HG03066 (cell line): ENCODE measurements around the gene IPMK.

Source experiments
- ATAC-seq: cut with Tn5 transposase; IDR thresholded peaks from one replicate; pipeline ENCODE4 v1.9.1; 2021; ENCODE audit warnings: low read depth; ENCODE audit not compliant: unreplicated experiment

IPMK gene

DNA sequence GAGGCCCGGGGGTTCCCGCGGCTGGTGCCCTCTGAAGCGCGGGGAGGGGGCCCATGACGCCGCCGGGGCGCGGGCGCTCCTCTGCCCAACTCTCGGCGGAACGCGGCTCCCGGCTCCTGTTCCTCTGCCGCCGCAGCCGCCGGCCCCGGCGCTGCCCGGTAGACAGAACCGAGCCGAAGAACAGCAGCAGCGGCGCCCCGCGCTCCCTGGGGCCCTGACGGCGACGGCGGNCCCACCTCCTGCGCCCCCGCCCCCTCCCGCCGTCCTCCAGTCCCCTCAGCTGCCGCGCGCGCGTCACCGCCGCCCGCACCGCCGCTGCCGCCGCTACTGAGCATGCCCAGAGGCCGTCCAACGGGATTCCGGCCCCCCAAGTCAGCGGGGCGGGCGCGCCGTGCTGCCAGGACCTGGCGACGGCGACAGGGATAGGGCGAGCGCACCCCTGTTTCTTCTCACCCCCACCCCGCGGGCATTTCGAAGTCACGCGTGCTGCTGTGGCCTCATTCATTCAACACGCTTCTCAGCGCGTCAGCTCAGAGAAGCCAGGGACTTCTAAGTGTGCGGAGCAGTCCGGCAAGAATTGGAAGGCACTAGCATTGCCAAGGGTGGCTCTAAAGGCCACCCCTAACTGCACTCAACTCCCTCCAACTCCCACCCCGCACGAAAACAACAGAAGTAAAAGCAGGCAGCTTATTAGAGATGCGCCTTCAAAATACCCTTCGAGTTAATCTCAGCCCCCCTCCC, at the start of gene IPMK:
IPMK (minus strand) TSS at position 182 of the 741 bp plus-strand sequence. CDS start 283 bp downstream, outside the sequence.
- ATAC-seq, result peak; percentile 47

DNA sequence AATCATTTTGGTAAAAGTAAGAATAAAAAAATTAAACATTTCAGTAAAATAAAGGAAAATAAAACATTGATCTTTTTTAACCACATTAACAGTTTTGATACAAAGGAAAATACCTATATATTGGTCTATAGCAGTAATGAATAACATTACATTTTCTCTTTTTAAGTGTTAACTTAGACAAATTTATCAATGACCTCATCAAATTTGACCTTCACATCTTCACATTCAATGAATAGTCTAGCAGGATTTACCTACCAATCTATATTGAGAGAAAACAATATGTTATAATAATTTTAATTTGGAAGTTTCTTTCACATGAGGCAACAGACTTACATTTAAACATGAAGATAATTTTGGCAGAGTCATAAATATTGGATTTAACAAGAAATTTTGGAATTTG, 49.2 kb upstream of the IPMK start:
- ATAC-seq, result no peak

DNA sequence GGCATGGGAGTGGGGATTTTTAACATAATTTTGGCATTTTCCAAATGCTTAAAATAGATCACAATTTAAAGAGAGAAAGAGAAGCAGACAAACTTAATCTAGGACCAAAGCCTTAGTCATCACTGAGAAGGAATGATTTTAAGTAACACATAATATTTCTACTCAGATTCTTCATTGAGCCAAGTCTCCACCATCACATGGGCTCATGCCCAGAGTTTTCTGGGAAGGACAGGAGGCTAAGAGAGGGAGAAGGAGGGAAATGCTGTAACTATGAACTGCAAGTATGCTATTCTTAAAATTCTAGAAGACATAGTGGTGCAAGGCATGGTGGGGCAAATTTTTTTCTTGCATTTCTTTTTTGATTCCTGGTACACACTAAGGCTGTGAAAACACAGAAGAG, 43.3 kb upstream of the IPMK start:
- no peak for ATAC-seq

DNA sequence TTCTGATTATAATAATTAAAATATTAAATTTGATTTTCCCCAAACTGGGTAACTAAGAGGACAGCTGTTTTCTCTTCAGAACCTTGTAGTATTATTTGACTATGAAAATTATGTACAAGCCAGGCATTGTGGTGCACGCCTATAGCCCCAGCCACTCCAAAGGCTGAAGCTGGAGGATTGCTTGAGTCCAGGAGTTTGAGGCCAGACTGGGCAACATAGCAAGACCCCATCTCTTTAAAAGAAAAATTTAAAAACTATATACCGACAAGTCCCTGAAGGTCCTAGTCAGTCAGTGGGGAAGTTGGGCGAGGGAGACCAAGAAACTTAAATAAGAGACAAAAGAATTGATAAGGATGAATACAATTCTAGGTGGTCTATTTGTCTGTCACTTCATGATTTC, 40.0 kb upstream of the IPMK start:
- no peak for ATAC-seq

- ATAC-seq, result no peak
Observed at GRCh38 chr10:58305821-58306220, 38.1 kb upstream of the IPMK start.

- ATAC-seq, result no peak
Observed at GRCh38 chr10:58304099-58304633, 36.5 kb upstream of the IPMK start.

- no peak for ATAC-seq
Observed at GRCh38 chr10:58302254-58302653, 34.6 kb upstream of the IPMK start.

GRCh38 chr10:58300676-58301075, 33.0 kb upstream of the IPMK start:
- no peak for ATAC-seq

DNA sequence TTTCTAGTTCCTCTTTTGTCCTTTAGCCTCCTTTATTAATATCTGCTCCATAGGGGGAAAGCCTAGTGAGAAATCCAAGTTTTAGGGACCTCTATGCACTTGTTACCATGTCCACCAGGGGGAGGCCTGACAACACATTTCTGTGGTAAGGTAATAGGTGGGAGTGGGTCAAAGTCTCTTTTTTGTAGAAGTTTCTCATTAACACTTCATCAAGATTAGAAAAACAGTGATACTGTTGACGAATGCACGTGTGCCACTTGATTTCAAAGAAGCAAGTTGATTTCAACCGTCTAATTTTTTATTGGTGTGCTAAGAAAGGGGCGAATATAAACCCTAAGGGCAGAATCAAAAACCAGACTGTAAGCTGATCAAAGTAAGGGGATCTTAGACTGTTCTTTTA, 31.9 kb upstream of the IPMK start:
- ATAC-seq, result peak; percentile 87

- no peak for ATAC-seq
Observed at GRCh38 chr10:58293989-58294388, 26.3 kb upstream of the IPMK start.

- ATAC-seq, result peak; percentile 85
Observed at GRCh38 chr10:58291538-58292174, 24.0 kb upstream of the IPMK start.

GRCh38 chr10:58282615-58283014, 14.9 kb upstream of the IPMK start:
- peak; percentile 98 for ATAC-seq

GRCh38 chr10:58281092-58281752, 13.5 kb upstream of the IPMK start:
- ATAC-seq, result no peak

- no peak for ATAC-seq
Observed at GRCh38 chr10:58280477-58280876, 12.8 kb upstream of the IPMK start.

- ATAC-seq, result no peak
Observed at GRCh38 chr10:58278962-58279307, 11.2 kb upstream of the IPMK start.

GRCh38 chr10:58278274-58278961, 10.7 kb upstream of the IPMK start:
- no peak for ATAC-seq

GRCh38 chr10:58275908-58276307, 8.2 kb upstream of the IPMK start:
- ATAC-seq, result no peak

GRCh38 chr10:58275261-58275660, 7.6 kb upstream of the IPMK start:
- no peak for ATAC-seq

- no peak for ATAC-seq
Observed at GRCh38 chr10:58269782-58270290, 2.1 kb upstream of the IPMK start.

DNA sequence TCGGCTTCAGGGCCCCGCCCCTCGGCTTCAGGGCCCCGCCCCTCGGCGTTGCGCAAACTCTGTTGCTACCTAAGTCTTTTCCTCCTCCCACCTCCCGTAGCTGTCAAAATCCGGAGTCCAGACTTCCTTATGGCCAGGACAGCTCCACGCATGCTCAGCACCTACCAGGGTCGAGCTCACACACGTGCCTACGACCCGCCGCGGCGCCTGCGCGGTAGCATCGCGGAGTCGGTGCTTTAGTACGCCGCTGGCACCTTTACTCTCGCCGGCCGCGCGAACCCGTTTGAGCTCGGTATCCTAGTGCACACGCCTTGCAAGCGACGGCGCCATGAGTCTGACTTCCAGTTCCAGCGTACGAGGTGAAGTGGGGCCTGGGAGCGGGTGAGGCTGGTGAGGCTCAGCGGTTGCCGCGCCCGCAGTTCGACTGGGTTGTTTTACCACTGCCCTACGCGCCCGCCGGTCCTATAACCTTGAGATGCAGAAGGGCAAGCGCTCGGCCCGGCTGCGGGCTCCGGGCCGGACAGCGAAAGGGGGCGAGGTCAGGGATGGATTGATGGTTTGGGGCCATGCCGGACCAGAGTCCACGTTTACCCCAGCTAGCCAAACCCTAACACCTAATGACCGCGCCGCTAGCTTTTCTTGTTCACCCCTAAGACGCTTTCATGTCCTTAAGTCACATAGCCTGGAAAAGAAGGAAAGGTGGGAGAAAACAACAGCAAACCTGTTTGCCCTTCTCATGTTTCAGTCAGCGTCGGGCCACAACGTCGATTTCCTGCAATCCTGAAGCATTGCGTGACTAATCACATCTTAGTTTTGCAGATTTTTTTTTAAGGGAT, 1.5 kb upstream of the IPMK start, which contains the start of gene CISD1:
CISD1 (plus strand) TSS at position 217 of the 836 bp plus-strand sequence; CDS start at position 329, 112 bp downstream.
- ATAC-seq, result peak; percentile 61
